Activated CD8-positive, alpha-beta memory T cell treated with anti-CD3 and anti-CD28 coated beads for 4 hours (primary cell): ENCODE data around the gene TOGARAM2.
"Not testable (repeated sequence)": the region's sequence is repeated elsewhere in the genome, so short reads cannot be mapped to it uniquely, and the experiment has no call there.

Experiments used
- DNase-seq, 2 donors: peaks; one replicate each; pipeline ENCODE4 v3.0.0-alpha.2; 2020; ENCODE audit warnings: low read depth in 2 of 2

TOGARAM2 gene

GRCh38 chr2:28977176-28977875 is 3.8 kb upstream of the TOGARAM2 start:
- DNase-seq = no peak

DNA sequence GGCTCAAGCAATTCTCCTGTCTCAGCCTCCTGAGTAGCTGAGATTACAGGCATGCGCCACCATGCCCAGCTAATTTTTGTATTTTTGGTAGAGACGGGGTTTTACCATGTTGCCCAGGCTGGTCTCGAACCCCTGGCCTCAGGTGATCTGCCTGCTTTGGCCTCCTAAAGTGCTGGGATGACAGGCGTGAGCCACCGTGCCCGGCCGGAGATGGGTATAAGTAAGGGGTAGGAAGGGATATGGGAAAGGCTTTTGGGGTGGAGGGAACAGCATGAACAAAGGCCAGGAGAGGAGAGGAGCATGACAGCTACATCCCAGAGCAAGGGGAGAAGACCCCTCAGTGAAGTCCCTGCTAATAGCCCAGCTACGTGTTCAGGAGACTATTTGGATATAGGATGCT is 3.1 kb upstream of the TOGARAM2 start:
- not testable (repeated sequence) for DNase-seq

DNA sequence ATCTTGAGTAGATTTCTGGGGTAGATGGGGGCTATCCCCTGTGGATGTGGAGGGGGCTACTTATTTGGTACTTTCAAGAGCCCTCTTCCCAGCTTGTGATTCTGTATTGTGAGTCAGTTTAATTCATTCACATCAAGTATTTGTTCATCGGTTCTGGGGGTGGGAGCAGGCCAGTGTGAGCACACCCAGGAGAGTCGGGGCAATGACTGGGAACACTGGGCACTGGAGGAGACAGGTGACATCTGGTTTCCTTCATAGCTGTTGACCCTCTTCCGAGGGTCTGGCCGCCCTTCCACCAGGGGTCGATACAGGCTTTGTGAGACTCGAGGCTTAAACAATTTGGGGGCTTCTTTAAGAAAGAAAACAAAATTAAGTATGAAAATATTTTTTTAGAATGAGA is 2.5 kb upstream of the TOGARAM2 start:
- no peak for DNase-seq

GRCh38 chr2:28979041-28979440 is 2.1 kb upstream of the TOGARAM2 start:
- DNase-seq = no peak

- no peak for DNase-seq
Measured at GRCh38 chr2:28979576-28980366, 1.3 kb upstream of the TOGARAM2 start.

GRCh38 chr2:28980368-28981015 is 606 bp upstream of the TOGARAM2 start:
- DNase-seq = no peak

GRCh38 chr2:28981620-28982376 is 700 bp downstream of the TOGARAM2 start:
- DNase-seq = no peak

DNA sequence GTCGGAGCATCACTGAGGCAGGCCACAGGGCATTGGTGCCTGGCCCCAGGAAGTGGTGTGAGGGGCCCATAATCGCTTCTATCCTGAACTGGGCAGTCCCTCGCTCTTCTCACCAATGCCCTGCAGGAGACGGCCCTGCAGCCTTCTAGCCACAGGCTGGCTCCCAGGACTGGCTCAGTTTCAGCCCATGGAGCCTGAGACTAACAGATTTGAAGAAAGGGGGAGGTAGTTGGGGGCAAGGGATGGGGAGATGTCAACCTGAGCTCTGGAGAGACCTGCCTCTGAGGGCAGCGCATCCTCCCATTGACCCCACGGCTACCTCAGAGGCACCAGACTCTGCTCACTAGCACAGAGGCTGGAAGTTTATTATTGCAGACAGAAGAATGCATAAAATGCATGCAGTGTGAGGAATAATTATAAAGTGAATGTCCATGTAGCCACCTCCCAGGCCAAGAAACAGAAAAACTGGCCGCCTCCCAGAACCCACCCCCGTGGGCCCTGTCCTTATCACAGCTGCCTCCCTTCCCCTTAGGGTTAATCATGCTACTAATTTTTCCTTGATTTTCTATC is 1.4 kb downstream of the TOGARAM2 start:
- no peak for DNase-seq

GRCh38 chr2:28986429-28986828 is 5.3 kb downstream of the TOGARAM2 start:
- DNase-seq = no peak

DNA sequence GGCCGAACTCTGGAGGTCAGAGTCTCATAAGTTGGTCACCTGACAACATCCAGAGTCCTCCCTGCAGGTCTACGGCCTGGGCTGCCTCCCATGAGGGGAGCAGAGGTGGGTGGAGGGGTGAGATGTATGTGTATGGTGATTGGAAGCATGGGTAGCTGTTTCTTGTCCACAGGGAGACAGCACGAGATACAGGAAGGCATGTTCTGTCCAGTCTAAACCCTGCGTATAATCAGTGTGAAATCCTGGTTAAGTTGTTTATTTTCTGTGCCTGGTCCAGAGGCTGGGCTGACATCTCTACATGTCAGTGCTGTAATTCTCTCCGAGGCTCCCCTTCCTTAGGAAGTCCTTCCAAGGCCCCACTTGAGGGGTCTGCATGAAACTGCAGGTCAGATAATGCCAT is 8.9 kb downstream of the TOGARAM2 start:
- no peak for DNase-seq

DNA sequence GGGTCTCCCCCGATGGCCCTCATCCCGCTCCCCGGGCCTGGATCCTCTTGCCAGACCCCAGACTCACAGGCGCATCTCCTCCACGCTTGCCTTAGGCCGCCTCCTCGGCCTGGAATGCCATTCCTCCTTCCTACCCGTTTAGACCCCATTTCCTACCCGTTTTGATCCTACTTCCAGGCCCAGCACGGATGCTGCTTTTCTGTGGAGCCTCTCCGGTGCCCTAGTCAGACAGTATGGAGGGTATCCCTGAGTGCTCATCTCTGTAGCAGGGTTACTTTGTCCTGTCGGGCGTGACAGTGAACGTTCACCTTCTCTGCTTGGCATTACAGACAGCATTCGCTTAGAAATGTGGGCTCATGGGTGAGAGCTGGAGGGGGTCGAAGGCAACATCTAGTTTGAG is 9.3 kb downstream of the TOGARAM2 start:
- DNase-seq = no peak

- DNase-seq = no peak
Measured at GRCh38 chr2:28991021-28991420, 9.9 kb downstream of the TOGARAM2 start.

DNA sequence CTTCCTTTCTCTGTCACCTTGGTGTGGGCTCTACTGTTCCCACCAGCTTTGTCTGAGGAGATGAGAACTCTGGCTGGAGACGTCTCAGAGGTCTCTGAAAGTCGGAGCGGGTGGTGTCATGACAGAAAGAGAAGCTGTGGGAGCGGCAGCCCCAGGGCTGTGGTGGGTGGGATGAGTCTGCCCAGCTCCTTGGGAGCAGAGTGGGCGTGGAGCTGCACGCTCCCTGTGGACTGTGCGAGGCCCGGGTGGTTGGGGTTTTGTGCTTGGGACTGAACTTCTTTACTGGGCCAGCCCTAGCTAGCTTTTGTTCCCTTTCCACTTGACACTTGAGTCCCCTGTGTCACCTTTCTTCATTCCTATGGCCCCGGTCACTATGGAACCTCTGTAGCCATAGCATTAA is 10.4 kb downstream of the TOGARAM2 start:
- no peak for DNase-seq

DNA sequence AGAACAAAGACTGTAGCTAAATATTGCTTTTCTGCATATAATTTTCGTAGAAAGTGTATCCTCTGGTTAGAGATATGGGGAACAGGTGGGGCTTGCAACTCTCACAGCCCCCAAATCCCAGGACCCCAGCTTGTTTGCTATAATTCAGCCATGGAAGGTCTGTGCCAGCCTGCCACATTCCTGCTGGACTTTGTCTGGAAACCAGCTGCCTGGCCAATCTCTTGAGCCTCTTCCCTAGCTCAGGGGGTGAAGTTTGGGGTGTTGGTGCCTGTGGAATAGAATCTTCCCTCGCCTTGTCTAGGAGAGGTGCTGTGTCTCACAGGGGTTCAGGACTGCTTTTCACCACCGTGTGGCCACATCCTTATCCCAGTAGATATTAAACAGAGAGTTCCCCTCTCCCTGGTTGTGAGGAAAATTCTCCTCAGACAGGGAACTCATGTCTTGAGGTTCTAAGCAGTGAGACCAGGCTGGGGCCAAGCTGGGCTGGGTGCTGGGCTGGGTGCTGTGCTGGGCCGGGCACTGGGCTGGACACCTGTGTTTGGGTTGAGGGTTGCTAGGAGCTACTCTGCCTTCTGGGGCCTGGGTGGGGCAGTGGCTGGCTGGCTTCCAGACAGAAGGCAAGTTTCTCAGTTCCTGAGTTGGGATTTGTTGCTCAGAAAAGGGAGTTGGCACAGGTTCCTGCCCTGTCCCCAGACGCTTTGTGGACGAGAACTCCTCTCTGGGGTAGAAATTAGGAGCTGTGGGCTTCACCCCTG is 12.3 kb downstream of the TOGARAM2 start:
- no peak for DNase-seq

DNA sequence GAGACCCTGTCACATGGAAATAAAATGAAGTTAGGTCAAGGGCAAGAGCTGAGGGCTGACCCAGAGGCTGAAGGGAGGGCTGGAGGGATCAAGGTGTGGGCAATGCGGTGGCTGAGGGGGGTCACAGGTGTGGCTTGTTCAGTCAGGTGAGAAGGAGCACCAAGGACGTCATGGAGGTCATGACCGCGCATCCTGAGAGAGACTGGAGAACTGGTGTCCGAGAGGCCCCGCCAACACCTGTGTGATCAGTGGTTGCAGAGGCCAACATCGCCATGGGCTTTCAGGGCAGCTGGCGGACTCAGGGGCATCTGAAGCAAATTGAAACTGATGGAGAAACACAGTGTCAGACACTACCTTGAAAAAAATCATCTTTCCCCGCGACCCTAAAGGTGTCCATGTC is 13.0 kb downstream of the TOGARAM2 start:
- no peak for DNase-seq

GRCh38 chr2:28994679-28995078 is 13.6 kb downstream of the TOGARAM2 start:
- no peak for DNase-seq

- DNase-seq = no peak
Measured at GRCh38 chr2:28995765-28996750, 15.0 kb downstream of the TOGARAM2 start.

GRCh38 chr2:28997237-28997846 is 16.2 kb downstream of the TOGARAM2 start:
- no peak for DNase-seq
